22Rv1 (cell line): ENCODE results near the gene STRN4.

Experiments used
- CTCF ChIP-seq: fragments of 450-650 bp; IDR thresholded peaks from 2 replicates; pipeline ENCODE4 v1.5.1; 2017; ENCODE audit warnings: mild to moderate bottlenecking
- ZFX ChIP-seq: fragments of 450-650 bp; IDR thresholded peaks from 2 replicates; pipeline ENCODE4 v1.6.1; 2017; ENCODE audit warnings: antibody characterized with exemption, borderline replicate concordance

GRCh38 chr19:46732172-46732938, 13.9 kb downstream of the STRN4 start:
- TF ChIP-seq CTCF (no peak), ZFX (no peak)
